AG09309 (cell line): ENCODE measurements around the gene TRAF3IP1.

ENCODE experiments used
- DNase-seq: peaks from one replicate; pipeline ENCODE4 v3.0.0-alpha.2; 2010; ENCODE audit warnings: low read depth
- H3K4me3 ChIP-seq: 2 replicates; pipeline ENCODE4 v1.5.1; 2011; ENCODE audit warnings: mild to moderate bottlenecking, low read depth, low read length, moderate library complexity; ENCODE audit not compliant: control insufficient read depth
- TF ChIP-seq, protein P1 (sequence below): IDR thresholded peaks from 2 replicates; pipeline ENCODE4 v1.5.1; 2011; ENCODE audit warnings: mild to moderate bottlenecking, low read depth, low read length, inconsistent platforms; ENCODE audit not compliant: insufficient read depth, control insufficient read depth; ENCODE audit errors: missing control alignments

Gene TRAF3IP1

DNA sequence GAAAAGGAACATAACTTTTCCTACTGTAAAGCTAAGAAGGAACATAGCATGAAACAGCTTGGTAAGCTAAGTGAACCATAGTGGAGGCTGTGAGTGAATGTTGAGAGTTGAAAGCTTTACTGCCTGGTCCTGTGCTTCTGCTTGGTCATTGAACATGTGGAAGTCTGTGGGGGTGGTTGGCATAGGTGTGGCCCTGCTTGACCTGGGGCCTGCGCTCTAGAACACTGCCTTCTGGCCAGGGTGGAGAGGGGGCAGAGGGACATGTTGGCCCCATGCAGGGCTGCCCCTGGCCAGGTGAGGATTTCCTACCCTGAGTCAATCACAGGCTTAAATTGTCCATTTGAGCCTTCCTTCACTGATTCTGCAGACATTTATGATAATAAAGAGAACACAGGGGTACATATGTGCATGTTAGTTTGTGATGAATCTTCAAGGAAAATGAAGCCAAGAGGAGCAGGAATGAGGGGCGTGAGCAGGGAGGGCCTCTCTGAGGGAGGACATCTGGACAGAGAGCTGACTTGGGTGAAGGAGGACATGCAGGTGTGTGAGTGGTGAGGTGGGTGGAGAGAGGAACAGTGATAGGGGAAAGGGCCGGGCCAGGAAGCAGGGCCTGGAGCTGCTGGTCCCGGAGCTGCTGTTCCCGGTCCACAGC lies 16.6 kb downstream of the TRAF3IP1 start:
- TF ChIP-seq, protein P1, sequence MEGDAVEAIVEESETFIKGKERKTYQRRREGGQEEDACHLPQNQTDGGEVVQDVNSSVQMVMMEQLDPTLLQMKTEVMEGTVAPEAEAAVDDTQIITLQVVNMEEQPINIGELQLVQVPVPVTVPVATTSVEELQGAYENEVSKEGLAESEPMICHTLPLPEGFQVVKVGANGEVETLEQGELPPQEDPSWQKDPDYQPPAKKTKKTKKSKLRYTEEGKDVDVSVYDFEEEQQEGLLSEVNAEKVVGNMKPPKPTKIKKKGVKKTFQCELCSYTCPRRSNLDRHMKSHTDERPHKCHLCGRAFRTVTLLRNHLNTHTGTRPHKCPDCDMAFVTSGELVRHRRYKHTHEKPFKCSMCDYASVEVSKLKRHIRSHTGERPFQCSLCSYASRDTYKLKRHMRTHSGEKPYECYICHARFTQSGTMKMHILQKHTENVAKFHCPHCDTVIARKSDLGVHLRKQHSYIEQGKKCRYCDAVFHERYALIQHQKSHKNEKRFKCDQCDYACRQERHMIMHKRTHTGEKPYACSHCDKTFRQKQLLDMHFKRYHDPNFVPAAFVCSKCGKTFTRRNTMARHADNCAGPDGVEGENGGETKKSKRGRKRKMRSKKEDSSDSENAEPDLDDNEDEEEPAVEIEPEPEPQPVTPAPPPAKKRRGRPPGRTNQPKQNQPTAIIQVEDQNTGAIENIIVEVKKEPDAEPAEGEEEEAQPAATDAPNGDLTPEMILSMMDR, result no peak
- H3K4me3 ChIP-seq, result no peak overlapping the region
- no peak for DNase-seq

DNA sequence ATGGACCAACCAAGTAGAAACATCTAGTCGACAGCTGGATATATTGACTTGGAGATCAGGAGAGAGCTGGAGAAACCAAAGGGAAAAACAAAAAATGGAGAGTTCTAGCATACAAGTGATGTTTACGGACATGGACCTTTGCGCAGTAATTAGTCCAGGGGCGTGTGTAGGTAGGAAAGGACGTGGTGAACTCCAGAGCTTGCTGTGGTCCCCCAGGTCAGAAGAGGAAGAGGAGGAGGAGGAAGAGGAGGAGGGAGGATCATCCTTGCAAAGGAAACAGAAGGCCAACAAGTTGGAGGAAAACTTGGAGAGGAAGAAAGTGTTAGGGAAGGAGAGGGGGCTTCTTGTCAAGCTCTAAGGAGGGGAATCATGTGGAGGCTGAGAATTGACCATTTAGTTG lies 17.5 kb downstream of the TRAF3IP1 start:
- no peak overlapping the region for H3K4me3 ChIP-seq
- DNase-seq, result no peak
- TF ChIP-seq, protein P1, result no peak

DNA sequence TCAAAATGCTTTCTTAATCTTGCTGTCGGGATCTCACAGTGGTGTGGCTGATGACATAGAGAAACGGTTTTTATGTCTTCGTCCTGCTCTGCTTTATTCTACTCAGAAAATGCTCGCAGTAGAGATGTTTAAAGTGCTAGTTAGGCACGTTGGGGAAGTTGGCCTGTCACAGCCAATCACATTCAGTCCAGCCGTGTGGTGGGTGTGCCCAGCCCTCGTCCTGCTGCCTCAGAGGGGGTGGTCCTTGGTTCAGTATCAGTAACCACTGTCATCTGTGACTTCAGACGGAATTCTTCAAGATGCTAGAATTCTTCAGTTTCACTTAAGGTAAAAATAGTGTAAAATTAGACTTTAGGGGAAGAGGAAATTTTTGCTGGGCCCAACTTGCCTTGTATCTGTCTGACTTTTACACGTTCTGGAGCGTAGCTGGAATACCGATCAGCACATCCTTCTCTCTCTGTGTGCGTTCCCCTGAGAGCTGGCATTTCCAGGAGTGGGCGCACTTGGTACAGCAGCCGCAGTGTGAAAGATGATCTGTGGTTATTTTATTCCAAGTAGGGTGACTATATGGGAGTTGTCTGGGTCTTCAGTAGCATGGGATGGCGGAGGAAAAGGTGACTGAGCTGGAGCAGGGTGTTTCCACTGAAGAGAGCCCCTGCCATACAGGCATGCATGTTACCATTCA lies 18.5 kb downstream of the TRAF3IP1 start:
- TF ChIP-seq, protein P1, result no peak
- H3K4me3 ChIP-seq, result no peak overlapping the region
- DNase-seq, result no peak

DNA sequence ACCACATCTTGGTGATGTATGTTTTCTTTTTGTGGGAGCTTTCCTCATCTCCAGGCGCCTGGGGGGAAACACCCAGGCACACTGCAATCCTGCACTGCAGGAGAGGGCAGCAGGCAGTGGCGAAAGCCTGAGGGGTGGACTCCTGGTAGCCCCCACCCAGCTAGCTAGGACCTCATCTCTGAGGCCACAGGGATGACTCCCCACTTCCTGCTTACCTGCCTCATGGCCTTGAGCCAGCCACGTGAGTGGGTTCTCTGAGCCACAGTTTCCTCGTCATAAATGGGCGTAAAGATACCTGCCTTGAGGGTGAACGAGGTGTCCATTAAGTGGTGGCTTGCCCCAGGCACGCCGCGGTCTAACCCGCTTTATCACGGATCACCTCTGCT lies 19.1 kb downstream of the TRAF3IP1 start:
- H3K4me3 ChIP-seq, result no peak overlapping the region
- DNase-seq, result no peak
- TF ChIP-seq, protein P1, result no peak

DNA sequence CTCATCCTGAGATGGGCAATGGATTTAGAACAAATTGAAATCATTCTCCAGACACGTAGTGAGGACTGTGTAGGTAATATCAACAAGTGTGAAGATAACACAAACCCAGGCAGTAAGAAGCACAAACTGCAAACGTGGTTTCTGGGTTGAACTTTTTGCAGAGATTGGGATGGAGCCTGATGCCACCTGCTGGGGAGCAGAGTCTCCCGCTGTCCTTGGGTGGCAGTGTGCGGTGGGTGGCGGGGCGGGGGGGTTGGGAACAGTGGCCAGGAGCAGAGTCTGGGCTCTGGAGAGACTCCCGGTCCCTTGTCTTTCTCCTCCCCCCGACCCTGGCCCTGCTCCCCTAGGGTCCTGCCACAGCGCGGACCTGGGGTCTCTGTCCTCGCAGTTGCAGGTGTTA lies 19.5 kb downstream of the TRAF3IP1 start:
- no peak for DNase-seq
- no peak overlapping the region for H3K4me3 ChIP-seq
- TF ChIP-seq, protein P1, result no peak

DNA sequence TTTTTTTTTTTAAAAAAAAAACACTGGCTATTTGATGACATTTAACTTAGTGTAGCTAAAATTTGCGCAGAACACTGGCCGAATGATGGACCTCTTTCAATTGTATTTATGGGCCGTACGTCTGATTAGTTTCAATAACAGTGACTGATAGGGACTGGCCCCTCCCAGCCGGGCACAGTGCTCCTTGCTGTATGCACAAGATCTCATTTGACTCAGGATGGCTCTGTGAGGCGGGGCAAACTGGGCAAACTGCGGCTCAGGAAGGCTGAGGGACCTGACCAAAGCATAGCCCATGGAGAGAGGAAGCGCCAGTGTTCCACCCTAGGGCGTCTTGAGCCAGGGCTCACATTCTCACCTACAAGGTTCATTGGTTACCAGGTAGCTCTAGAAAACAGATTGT lies 21.2 kb downstream of the TRAF3IP1 start:
- TF ChIP-seq, protein P1, result no peak
- no peak overlapping the region for H3K4me3 ChIP-seq
- DNase-seq, result no peak
